RWPE1 (cell line): ENCODE results near the gene CLDND1.

Experiments used
- CTCF ChIA-PET: fragments of 350-600 bp; sonication (Branson Sonifier 250); formaldehyde crosslinking; extraction: SDS; loops from one replicate; lab custom pipeline; 2021; lab: Yijun Ruan, JAX
- POLR2A ChIA-PET: fragments of 400-600 bp; formaldehyde crosslinking; extraction: SDS; loops from one replicate; lab custom pipeline; 2020; ENCODE audit warnings: antibody characterized with exemption; ENCODE audit not compliant: low non-redundant PET; lab: Yijun Ruan, JAX
- DNase-seq: peaks from one replicate; pipeline ENCODE4 v3.0.0; 2012; ENCODE audit warnings: low spot score
- H3K27ac ChIP-seq: fragments of 450-650 bp; 2 replicates; pipeline ENCODE4 v1.5.1; 2017
- TF ChIP-seq, protein P1 (sequence below): fragments of 450-650 bp; conservative IDR thresholded peaks from 2 replicates; pipeline ENCODE4 v1.5.1; 2017; ENCODE audit warnings: low read depth, mild to moderate bottlenecking

CLDND1 gene

DNA sequence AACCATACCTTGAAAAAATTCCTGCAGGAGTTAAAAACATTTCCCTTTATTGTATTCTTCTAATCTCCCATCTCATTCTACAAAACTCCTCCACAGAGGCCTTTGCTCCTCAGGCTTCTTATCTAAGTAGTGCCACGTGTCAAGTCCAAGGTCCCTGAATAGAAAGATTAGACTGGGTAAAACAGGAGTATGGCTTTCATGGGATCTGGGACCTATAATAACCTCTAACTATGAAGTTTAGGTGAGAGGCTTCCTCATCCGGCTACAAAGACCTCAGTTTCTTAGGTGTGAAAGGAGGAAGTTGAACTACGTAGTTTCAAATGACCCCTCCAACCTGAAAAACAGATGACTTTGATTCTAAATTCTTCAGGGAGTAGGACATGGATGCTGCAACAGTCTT lies 29.1 kb upstream of the CLDND1 start:
- CTCF ChIA-PET: no interaction called here
- POLR2A ChIA-PET: no interaction called here
- DNase-seq: no peak
- H3K27ac ChIP-seq: no peak overlapping the region
- TF ChIP-seq, protein P1, sequence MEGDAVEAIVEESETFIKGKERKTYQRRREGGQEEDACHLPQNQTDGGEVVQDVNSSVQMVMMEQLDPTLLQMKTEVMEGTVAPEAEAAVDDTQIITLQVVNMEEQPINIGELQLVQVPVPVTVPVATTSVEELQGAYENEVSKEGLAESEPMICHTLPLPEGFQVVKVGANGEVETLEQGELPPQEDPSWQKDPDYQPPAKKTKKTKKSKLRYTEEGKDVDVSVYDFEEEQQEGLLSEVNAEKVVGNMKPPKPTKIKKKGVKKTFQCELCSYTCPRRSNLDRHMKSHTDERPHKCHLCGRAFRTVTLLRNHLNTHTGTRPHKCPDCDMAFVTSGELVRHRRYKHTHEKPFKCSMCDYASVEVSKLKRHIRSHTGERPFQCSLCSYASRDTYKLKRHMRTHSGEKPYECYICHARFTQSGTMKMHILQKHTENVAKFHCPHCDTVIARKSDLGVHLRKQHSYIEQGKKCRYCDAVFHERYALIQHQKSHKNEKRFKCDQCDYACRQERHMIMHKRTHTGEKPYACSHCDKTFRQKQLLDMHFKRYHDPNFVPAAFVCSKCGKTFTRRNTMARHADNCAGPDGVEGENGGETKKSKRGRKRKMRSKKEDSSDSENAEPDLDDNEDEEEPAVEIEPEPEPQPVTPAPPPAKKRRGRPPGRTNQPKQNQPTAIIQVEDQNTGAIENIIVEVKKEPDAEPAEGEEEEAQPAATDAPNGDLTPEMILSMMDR: no peak

DNA sequence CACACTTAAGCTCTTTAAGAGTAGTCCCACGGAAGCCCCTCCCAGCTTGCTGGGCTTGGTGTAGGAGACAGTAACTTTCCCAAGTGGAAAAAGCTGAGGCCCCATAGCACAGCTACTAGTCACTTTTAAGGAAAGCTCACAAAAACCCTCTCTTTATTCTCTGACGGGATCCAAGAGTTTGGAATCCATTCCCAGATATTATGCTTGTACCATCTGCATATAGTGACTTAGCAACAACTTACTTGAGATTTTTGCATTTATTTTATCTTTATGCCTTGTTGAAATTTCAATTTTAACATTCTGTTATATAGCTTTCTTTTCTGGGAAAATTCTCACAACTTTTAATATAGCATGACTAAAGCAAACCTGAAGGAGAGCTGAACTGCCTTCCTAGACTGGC lies 28.5 kb upstream of the CLDND1 start:
- TF ChIP-seq, protein P1: no peak
- no peak for DNase-seq
- POLR2A ChIA-PET: no interaction called here
- CTCF ChIA-PET: no interaction called here
- no peak overlapping the region for H3K27ac ChIP-seq

DNA sequence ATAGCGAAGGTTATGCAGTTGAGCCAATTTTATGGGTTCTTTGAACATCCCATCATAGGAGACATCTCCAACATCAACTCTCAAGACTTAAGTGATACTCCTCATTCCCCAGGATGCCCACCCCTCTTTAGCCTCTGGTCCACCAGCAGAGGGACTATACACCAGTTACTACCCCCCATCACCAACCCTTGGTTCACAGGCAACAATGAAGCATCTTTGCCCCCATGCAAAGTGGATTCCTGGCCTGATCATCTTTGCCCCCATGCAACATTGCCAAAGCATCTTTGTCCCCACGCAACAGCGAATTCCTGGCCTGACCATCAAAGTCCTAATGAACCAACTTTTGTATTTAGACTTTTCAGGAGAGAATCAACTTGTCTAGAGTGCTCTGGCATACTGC lies 28.1 kb upstream of the CLDND1 start:
- POLR2A ChIA-PET: no interaction called here
- CTCF ChIA-PET: no interaction called here
- H3K27ac ChIP-seq: no peak overlapping the region
- TF ChIP-seq, protein P1: no peak
- DNase-seq: no peak

DNA sequence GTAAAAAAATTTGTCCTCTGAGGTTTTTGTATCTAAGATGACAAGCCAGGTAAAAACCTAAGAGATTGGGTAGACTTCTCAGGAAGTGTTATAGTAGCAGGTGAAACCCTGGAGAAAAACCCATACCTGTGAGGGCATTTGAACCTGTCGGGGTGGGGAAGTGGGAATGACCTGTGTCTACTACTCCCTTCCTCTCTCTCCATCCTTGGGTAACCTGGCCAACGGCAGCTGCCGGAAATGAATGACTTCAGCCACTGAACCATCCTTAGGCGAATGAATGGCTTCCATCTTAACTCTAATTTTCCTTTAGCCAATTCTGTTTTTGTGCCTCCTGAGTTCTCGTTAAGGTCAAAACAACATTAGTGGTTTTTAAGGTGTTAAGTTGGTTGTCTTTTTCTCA lies 25.8 kb upstream of the CLDND1 start:
- CTCF ChIA-PET: no interaction called here
- POLR2A ChIA-PET: no interaction called here

DNA sequence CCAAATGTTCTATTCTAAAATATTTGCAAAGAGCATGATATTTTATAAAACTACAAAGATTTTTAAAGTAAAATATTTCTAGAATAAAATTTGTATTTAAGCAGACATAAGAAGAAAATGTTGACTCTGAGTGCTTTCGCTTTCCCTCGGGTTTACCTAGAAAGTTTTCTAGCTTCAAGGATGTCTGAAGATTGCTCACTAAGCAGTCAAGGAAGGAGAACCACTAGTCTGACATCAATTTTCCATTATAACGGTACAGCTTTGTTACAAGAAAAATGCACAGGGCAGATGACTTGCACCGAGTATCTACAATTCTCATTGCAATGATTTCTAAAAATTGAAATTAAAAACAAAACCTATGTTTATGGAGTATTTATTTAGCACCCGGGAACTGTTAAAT lies 23.2 kb upstream of the CLDND1 start:
- no peak overlapping the region for H3K27ac ChIP-seq
- no peak for DNase-seq
- POLR2A ChIA-PET: no interaction called here
- CTCF ChIA-PET: interaction anchor here (1.1 kb wide), 1 partner anchor 506 kb away, joined by 3 read pairs; no protein-coding TSS in a partner anchor
- TF ChIP-seq, protein P1: no peak

More for the DNA sequence above, 25.8 kb upstream of the CLDND1 start:
- TF ChIP-seq, protein P1: no peak
- DNase-seq: no peak
- H3K27ac ChIP-seq: no peak overlapping the region

DNA sequence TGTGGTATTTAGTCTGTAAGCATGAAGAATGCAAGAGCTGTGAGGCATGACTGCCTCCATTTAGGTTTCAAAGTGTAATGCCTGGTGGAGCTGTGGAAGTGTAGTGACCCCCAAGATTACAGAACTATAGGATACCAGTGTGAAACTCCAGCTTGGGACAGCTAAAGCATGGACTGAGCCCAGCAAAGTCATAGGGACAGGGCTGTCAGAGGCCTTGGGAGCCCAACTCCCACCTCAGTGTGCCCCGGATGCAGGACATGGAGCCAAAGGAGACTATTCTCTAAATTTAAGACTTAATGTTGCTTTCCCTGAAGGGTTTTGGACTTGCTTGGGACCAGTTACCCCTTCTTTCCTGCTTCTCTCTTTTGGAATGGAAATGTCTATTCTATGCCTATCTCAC lies 19.9 kb upstream of the CLDND1 start:
- POLR2A ChIA-PET: no interaction called here

More for the DNA sequence above, 19.9 kb upstream of the CLDND1 start:
- DNase-seq: no peak
- TF ChIP-seq, protein P1: no peak
- CTCF ChIA-PET: no interaction called here
- no peak overlapping the region for H3K27ac ChIP-seq
